ENCODE data around the gene RPS18. TPM values are rescaled to one million over a fixed set of nuclear protein-coding genes. Genes with fewer than 3 reads are reported as not detected.
"Not testable (repeated sequence)": the region's sequence is repeated elsewhere in the genome, so short reads cannot be mapped to it uniquely, and the experiment has no call there.

Gene RPS18
- 1,000 to 10,000 TPM; 3,940 to 3,999 TPM for total RNA-seq

DNA sequence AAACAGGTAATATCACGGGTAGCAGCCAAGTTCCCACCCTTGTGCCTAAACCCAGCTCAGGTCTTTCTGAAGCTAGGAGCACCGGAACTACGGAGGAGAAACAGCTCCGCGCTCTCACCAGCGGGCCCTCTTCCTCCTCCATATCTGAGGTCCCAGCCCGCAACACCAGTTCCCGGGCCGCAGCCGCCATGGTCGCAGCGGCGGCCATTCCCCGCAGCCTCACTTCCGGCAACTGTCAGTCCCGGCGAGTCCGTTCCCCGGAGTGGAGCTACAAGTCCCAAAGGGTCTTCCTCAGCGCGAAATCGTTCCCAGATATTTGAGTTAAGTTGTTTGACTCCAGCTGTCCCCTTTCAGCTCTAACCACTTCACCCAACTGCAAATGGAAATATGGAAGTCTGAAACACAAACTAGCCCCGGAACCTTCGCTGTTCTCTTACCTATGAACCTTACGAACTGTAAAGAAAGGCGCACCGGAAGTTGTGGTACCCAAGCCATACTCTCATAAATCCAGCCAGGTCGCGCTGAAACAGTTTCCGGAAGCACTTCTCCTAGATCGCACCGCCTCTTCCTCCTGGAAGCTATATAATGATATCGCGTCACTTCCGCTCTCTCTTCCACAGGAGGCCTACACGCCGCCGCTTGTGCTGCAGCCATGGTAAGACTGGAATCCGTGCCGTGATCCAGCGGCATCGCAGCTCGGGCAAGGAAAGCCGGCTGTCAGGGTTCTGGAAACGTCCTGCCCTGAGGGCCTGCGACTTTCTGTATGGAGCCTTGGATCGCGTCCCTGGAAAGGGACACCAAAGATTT, at the start of gene RPS18, which contains the start of gene VPS52:
RPS18 (plus strand) TSS at position 608 of the 807 bp plus-strand sequence; CDS start at position 653, 45 bp downstream.
VPS52 (minus strand) TSS at position 409 of the 807 bp plus-strand sequence; CDS start at position 208, 201 bp downstream.
- Mint-ChIP-seq H3K36me3 (peaks cover 64% of the 10 kb centered on the region), H3K27ac (peak within 1 kb of the TSS; percentile 100), H3K27me3 (no peaks in the 10 kb centered on the region), H3K9me3 (no peaks in the 10 kb centered on the region), H3K4me1 (peaks cover 30% of the 10 kb centered on the region), H3K4me3 (peak within 1 kb of the TSS; percentile 95)
- peak; percentile 87 for DNase-seq

DNA sequence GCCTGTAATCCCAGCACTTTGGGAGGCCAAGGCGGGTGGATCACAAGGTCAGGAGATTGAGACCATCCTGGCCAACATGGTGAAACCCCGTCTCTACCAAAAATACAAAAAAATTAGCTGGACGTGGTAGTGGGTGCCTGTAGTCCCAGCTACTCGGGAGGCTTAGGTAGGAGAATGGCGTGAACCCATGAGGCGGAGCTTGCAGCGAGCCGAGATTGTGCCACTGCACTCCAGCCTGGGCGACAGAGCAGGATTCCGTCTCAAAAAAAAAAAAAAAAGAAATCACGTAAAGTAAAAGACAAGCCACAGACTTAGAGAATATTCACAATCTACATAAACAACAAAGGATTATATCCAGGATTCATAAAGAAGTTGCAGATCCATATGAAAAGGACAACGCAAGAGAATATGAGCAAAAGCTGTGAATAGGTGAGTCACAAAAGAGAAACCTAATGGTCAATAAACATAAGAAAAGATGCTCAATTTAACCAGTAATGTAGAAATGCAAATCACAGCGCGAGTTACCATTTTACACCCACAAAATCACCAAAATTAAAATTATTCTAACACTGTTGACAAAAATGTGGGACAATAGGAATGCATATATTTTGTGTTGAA, 45.3 kb upstream of the RPS18 start:
- H3K9me3 Mint-ChIP-seq, H3K27ac Mint-ChIP-seq, DNase-seq, H3K4me3 Mint-ChIP-seq, H3K4me1 Mint-ChIP-seq, H3K36me3 Mint-ChIP-seq: not testable (repeated sequence)
- peaks cover 27% of the 10 kb centered on the region for H3K27me3 Mint-ChIP-seq

DNA sequence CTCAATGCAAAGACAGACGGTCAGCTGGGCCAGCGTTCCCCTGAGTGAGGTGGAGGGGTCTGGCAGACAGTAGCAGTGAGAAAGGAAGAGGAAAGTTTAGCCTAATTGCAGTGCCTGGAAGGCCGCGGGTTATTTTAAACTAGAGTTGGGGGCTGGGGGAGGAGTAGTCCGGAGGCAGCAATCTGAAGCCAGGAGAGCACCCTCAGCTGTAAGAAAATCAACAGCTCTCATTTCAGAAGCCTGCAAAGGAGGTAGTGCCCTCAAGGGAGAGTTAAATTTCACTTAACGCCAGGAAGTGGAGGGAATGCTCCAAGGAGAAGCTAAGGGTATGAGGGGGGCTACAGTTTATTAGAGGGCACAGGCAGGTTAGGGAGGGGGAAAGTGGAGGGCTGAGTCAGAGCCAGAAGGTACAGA, 36.6 kb upstream of the RPS18 start:
- no peaks in the 10 kb centered on the region for H3K36me3 Mint-ChIP-seq
- DNase-seq: no peak
- no peaks in the 10 kb centered on the region for H3K9me3 Mint-ChIP-seq
- no peak overlapping the region for H3K4me3 Mint-ChIP-seq
- no peak overlapping the region for H3K27ac Mint-ChIP-seq
- peaks cover 12% of the 10 kb centered on the region for H3K27me3 Mint-ChIP-seq
- no peaks in the 10 kb centered on the region for H3K4me1 Mint-ChIP-seq

DNA sequence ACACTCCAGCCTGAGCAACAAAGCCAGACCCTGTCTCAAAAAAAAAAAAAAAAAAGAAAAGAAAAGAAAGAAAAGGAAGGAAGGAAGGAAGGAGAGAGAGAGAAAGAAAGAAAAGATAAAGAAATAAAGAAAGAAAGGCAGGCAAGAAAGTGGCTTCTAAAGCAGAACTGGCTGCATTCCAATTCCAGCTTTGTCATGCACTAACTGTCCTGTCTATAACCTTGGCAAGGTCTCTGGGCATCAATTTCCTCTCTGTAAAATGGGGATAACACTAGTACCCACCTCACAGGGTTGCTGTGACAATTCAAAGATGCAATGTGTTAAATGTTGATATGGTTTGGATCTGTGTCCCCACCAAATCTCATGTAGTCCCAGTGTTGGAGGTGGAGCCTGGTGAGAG, 35.5 kb upstream of the RPS18 start:
- H3K27ac Mint-ChIP-seq: no peak overlapping the region
- no peak for DNase-seq
- no peak overlapping the region for H3K4me3 Mint-ChIP-seq
- no peaks in the 10 kb centered on the region for H3K36me3 Mint-ChIP-seq
- no peaks in the 10 kb centered on the region for H3K9me3 Mint-ChIP-seq
- H3K27me3 Mint-ChIP-seq: peaks cover 12% of the 10 kb centered on the region
- no peaks in the 10 kb centered on the region for H3K4me1 Mint-ChIP-seq

DNA sequence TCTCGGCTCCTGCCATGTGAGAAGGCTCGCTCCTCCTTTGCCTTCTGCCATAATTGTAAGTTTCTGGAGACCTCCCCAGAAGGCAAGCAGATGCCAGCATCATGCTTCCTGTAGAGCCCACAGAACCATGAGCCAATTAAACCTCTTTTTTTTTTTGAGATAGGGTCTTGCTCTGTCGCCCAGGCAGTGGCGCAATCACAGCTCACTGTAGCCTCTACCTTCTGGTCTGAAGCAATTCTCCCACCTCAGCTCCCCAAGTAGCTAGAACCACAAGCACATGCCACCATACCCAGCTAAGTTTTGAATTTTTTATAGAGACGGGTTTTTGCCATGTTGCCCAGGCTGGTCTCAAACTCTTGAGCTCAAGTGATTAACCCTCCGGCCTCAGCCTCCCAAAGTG, 35.0 kb upstream of the RPS18 start:
- Mint-ChIP-seq H3K36me3 (no peaks in the 10 kb centered on the region), H3K9me3 (no peaks in the 10 kb centered on the region), H3K4me1 (peaks cover 2% of the 10 kb centered on the region), H3K4me3 (no peak overlapping the region), H3K27ac (no peak overlapping the region), H3K27me3 (peaks cover 12% of the 10 kb centered on the region)
- DNase-seq: no peak

DNA sequence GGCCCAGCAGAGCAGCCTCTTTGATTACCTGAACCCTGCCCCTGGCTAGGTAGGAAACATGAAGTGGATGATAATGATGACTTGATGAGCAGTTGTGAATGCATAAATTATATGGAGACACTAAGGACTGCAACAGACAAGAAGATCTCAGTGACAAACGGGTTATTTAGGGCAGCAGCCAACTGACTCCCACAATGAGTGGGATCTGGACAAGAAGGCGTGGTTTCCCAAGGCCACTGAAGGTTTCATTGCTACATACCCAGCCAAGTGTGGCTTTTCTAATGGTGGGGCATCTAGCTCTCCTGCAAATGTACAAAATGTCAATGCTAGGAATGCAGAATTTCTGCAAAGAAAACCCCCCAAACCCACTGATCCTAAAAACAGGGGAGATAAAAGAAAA, 34.1 kb upstream of the RPS18 start:
- H3K9me3 Mint-ChIP-seq: no peaks in the 10 kb centered on the region
- no peak for DNase-seq
- no peak overlapping the region for H3K4me3 Mint-ChIP-seq
- H3K27ac Mint-ChIP-seq: no peak overlapping the region
- H3K4me1 Mint-ChIP-seq: peaks cover 8% of the 10 kb centered on the region
- no peaks in the 10 kb centered on the region for H3K36me3 Mint-ChIP-seq
- peaks cover 11% of the 10 kb centered on the region for H3K27me3 Mint-ChIP-seq

DNA sequence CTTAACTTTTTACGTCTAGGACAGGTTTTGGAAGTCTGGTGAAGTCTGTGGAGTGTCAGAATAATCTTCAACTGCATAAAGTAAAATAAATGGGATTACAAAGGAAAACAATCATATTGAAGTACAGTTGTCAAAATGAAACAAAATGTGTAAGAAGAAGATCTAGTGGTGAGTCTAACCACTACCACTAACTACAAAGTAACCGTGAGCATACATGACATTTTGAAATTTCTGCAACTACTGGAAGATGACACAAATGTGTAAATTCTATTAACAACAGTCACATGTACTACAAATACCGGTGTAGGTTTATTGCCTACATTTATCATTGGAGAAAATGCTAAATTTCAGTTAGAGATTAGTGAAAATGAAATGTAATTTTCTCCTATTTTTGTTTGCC, 29.9 kb upstream of the RPS18 start:
- no peak for DNase-seq
- Mint-ChIP-seq H3K9me3 (no peaks in the 10 kb centered on the region), H3K36me3 (no peaks in the 10 kb centered on the region), H3K27ac (peak overlapping the region; percentile 22), H3K4me3 (no peak overlapping the region), H3K27me3 (peaks cover 4% of the 10 kb centered on the region), H3K4me1 (peaks cover 12% of the 10 kb centered on the region)

DNA sequence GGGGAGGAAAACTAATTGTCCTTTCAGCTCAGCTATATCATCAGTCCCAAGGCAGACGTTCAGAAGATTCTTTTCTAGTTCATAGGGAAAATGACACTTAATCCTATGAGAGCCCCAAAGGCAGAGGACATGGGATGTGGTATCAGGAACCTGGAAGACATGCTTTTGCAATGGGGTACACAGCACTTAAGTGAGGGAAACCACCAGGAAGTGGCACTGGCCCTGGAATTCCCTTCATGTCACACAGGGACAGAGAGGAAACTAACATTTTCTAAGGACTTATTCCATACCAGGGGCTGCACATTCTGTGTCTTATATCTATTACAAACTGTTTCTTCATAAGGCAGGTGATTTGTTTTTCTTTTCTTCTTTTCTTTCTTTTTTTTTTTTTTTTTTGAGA, 28.4 kb upstream of the RPS18 start:
- peaks cover 16% of the 10 kb centered on the region for H3K4me1 Mint-ChIP-seq
- H3K27me3 Mint-ChIP-seq: peaks cover 4% of the 10 kb centered on the region
- no peaks in the 10 kb centered on the region for H3K36me3 Mint-ChIP-seq
- no peak for DNase-seq
- no peaks in the 10 kb centered on the region for H3K9me3 Mint-ChIP-seq
- H3K27ac Mint-ChIP-seq: no peak overlapping the region
- H3K4me3 Mint-ChIP-seq: no peak overlapping the region

DNA sequence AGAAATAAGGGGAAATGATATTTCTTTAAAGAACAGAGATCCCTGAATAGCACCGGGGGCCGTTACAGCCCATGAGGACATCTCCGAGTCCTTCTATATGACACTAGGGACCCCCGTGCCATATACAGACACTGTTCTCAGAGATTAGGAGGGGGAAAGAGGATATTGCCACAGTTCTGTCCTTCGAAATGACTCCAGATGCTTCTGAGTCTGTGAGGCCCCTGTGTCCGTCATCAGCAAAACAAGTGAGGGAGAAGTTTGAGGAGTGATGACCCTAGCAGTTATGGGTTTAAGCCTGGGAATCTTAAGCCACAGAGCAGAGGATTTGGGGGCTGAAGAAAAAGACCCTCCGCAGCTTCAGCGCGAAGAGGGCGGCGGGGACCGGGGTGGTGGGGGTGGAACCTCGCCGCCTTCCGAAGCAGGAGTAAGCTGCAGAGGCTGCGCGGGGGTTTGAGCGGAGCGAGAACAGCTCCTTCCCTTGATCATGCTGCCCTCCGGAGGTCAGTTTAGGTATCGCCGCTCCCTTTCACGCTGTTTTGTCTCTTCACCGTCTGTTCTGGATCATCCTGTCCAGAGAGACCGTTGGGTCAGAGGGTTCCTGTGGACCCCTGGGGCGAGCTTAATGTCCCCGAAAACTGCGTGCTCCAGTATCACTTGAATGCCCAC, 23.8 kb upstream of the RPS18 start:
- Mint-ChIP-seq H3K36me3 (peaks cover 23% of the 10 kb centered on the region), H3K4me1 (peaks cover 38% of the 10 kb centered on the region), H3K9me3 (no peaks in the 10 kb centered on the region), H3K27ac (peak overlapping the region; percentile 96), H3K4me3 (peak overlapping the region; percentile 90), H3K27me3 (no peaks in the 10 kb centered on the region)
- peak; percentile 87 for DNase-seq

DNA sequence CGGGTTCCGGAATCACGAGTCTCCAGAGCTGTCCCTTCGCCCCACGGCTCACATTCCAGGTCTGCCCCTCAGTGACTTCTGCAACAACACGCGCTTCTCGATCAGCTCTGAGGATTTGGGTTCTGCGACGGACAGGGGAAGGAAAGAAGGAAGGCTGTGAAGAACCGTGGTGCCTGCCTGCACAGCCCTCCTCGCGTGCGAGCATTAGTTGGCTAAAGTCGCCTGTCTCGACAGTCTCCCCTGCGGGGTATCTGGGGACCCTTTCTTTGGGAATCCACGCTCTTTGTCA, 23.3 kb upstream of the RPS18 start:
- no peaks in the 10 kb centered on the region for H3K27me3 Mint-ChIP-seq
- no peaks in the 10 kb centered on the region for H3K9me3 Mint-ChIP-seq
- H3K4me1 Mint-ChIP-seq: peaks cover 35% of the 10 kb centered on the region
- peaks cover 23% of the 10 kb centered on the region for H3K36me3 Mint-ChIP-seq
- peak overlapping the region; percentile 90 for H3K4me3 Mint-ChIP-seq
- DNase-seq: no peak
- peak overlapping the region; percentile 96 for H3K27ac Mint-ChIP-seq

DNA sequence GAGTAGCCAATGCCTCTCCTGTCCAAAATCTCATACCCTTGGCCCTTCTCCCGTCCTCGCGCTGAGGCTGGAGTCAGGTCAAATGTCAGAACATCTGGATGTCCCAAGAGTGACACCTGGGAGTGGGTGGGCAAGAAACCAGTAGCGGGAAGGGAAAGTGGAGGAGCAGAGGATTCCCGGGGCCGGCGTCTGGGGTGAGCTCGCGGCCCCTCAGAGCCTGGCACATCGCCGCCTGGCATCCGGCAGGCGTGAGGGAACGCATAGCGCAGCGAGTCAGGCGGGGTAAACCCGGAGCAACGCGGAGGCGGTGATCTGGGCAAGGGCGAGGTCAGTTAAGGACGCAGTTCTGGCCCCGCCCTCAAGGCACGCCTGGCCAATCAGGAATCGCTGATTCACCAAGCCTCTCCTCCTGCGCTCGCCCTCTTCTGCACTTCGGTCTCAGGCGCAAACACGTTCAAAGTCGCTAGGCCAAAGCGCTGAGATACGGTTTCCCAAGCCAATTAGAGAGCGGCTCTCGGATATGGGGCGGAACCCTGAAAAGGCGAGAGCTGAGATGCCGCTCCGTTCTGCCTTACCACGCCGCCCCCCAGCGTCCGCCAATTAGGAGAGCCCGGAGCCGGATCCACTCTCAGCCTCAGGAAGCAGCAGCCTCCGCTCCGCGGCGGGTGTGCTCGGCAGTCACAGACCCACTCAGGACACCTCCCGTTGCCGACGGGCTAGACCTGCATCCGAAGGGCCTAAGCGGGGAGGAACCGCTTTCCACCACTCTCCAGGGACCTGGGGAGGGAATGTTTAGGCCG, 22.7 kb upstream of the RPS18 start:
- no peaks in the 10 kb centered on the region for H3K9me3 Mint-ChIP-seq
- peak overlapping the region; percentile 90 for H3K4me3 Mint-ChIP-seq
- peaks cover 23% of the 10 kb centered on the region for H3K36me3 Mint-ChIP-seq
- H3K27me3 Mint-ChIP-seq: no peaks in the 10 kb centered on the region
- peak overlapping the region; percentile 96 for H3K27ac Mint-ChIP-seq
- peaks cover 35% of the 10 kb centered on the region for H3K4me1 Mint-ChIP-seq
- DNase-seq: peak; percentile 97

DNA sequence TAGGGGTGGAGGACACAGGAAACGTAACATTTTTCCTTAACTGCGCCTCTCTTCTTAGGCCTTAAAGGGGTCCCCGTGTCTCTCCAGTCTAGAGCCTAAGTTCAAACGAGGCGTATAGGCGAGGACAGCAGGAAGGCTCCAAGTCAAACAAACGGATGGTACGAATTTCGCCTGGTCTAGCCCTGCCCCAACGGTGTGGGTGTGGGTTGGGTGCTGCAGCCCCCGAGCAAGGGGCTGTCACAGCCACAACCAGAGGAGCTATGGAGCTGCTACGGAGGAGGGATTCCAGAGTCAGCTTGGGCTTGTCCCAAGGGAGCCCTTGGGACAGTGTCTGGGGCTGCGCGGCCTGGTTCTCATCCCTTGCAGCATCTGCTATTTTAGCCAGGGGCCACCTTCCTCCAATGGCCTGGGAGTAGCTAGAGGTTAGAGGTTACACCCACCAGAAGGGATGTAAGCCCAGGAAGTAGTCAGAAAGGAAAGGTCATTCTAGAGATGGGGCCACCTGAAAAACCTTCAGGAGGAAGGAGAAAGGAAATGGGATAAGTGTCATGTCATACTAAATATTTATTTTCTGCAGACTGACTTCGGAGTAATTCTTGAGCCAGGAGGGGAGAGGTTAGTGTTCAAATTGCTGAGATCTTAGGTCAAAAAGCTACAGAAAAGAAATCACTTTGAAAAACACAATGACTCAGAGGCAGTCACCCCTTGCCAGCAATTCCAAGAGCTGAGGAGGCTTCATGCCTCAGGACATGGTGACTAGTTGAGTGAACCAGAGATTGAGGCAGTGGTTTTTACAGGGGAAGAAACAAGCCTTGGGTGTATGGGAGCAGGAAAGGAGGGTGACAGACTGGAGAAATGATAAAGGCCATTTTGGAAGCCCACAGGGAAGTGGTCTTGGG, 21.9 kb upstream of the RPS18 start:
- Mint-ChIP-seq H3K27me3 (no peaks in the 10 kb centered on the region), H3K4me3 (peak overlapping the region; percentile 90), H3K36me3 (peaks cover 23% of the 10 kb centered on the region), H3K4me1 (peaks cover 35% of the 10 kb centered on the region), H3K27ac (peak overlapping the region; percentile 32), H3K9me3 (no peaks in the 10 kb centered on the region)
- peak; percentile 21 for DNase-seq

DNA sequence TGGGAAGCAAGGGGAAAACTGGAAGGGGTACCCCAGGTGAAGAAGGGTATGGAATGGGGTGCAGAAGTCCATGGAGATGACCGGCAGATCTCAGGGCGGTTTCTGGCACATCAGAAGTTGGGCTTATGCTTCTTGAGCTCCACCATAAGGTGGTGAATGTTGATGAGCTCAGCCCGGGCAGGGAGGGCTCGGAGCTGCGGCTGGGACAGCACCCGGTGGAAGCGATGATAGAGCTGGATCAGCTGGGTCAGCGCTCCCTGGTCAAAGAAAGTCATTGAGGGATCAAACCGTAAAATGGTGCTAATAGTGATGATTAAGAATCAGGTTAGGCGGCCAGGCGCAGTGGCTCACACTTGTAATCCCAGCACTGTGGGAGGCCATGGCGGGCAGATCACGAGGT, 21.1 kb upstream of the RPS18 start:
- peaks cover 23% of the 10 kb centered on the region for H3K36me3 Mint-ChIP-seq
- no peaks in the 10 kb centered on the region for H3K9me3 Mint-ChIP-seq
- H3K27ac Mint-ChIP-seq: peak overlapping the region; percentile 32
- no peak for DNase-seq
- peaks cover 35% of the 10 kb centered on the region for H3K4me1 Mint-ChIP-seq
- H3K27me3 Mint-ChIP-seq: no peaks in the 10 kb centered on the region
- H3K4me3 Mint-ChIP-seq: peak overlapping the region; percentile 90

DNA sequence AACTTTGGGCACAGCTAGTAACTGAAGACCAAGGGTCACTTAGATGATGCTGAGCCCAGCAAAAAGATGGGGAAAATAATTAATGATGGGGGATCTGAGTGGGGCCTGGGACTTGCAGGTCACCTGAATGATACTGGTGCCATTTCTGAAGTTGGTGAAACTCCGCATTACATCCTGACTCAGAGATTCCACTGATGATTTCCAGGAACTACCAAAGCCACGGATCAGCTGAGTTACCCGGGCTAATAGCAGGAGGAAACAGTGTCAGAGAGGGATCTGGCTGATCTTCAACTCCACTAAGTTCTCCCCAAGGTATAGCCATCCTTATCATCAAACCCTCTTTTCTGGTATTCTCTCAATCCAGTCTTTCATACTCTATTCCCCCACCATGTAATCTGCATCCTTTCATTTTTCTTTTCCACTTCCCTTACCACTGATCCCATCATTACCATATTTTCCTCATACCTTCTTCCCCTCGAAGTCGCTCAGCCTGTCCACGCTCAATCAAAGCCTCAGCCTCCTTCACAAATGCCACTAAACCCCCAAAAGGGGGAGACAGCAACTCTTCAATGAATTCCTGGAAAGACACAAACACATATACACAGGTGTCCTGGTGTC, 20.4 kb upstream of the RPS18 start:
- no peaks in the 10 kb centered on the region for H3K9me3 Mint-ChIP-seq
- H3K4me1 Mint-ChIP-seq: peaks cover 35% of the 10 kb centered on the region
- peak overlapping the region; percentile 32 for H3K27ac Mint-ChIP-seq
- H3K27me3 Mint-ChIP-seq: no peaks in the 10 kb centered on the region
- peaks cover 23% of the 10 kb centered on the region for H3K36me3 Mint-ChIP-seq
- DNase-seq: no peak
- no peak overlapping the region for H3K4me3 Mint-ChIP-seq

Measured in activated naive CD8-positive, alpha-beta T cell treated with anti-CD3 and anti-CD28 coated beads for 36 hours (primary cell).